K562 (cell line): ENCODE measurements around the gene ATP5ME. TPM values are rescaled to one million over a fixed set of nuclear protein-coding genes. Genes with fewer than 3 reads are reported as not detected.

Experiments
- ATAC-seq: fragments of 200-7000 bp; cut with Tn5 transposase; 3 replicates; pipeline ENCODE4 v1.9.1; 2020; ENCODE audit warnings: moderate library complexity
- BruUV-seq: library from RNA; stranded (reverse); fragments of 400-500 nt; replicated peaks from 2 replicates; lab custom pipeline; 2021; lab: Mats Ljungman, UMichigan
- CTCF ChIA-PET: fragments of 300-600 bp; formaldehyde crosslinking; extraction: SDS; loops from one replicate; lab custom pipeline; 2021; ENCODE audit warnings: low intra/inter-chr PET ratio; lab: Yijun Ruan, JAX
- POLR2A ChIA-PET: fragments of 300-600, 350-650 bp; sonication (Branson Sonifier 250); formaldehyde crosslinking; extraction: SDS; loops from one replicate; lab custom pipeline; 2021; ENCODE audit warnings: antibody characterized with exemption, inconsistent platforms; lab: Yijun Ruan, JAX
- DNase-seq, 4 experiments: peaks; one replicate each; pipeline versions ENCODE4 v3.0.0 to v3.0.0-alpha.2; 2011 to 2018; ENCODE audit warnings: low spot score in 3 of 4, mixed read lengths in 3 of 4; ENCODE audit errors: extremely low read depth in 1 of 4
- FAIRE-seq: peaks from 2 replicates; lab custom pipeline; 2011; peaks lifted over from hg19 to GRCh38; lab: Jason Lieb, UNC
- H2AFZ ChIP-seq: 2 replicates; pipeline ENCODE4 v1.6.0; 2011; ENCODE audit warnings: low read depth, low read length, control low read depth, inconsistent platforms
- H3K27ac ChIP-seq: fragments of 200-600 bp; 3 replicates; pipeline ENCODE4 v1.8.0; 2011; ENCODE audit warnings: low read depth, mild to moderate bottlenecking, control low read depth, inconsistent platforms, low read length, moderate library complexity, mixed read lengths; ENCODE audit errors: extremely low read depth
- H3K27me3 ChIP-seq, 2 experiments: fragments of 300-600 bp in 1 of 2; 2 replicates in 1 of 2; 3 replicates in 1 of 2; pipeline versions ENCODE4 v1.6.0 to v1.8.0; 2011; ENCODE audit warnings: inconsistent platforms in 2 of 2, low read length in 2 of 2, mild to moderate bottlenecking in 1 of 2, mixed read lengths in 1 of 2, moderate library complexity in 1 of 2; ENCODE audit not compliant: control insufficient read depth in 2 of 2, insufficient read depth in 2 of 2
- H3K36me3 ChIP-seq: fragments of 300-600 bp; 3 replicates; pipeline ENCODE4 v1.8.0; 2011; ENCODE audit warnings: mild to moderate bottlenecking, low read length, inconsistent platforms; ENCODE audit not compliant: control insufficient read depth, insufficient read depth
- H3K4me1 ChIP-seq, 2 experiments: fragments of 200-600 bp in 1 of 2; replicated peaks in 1 of 2; 2 replicates in 1 of 2; 3 replicates in 1 of 2; pipeline versions ENCODE4 v1.5.1 to v1.8.0; 2011; ENCODE audit warnings: inconsistent platforms in 2 of 2, low read length in 2 of 2, mild to moderate bottlenecking in 1 of 2, mixed read lengths in 1 of 2, moderate library complexity in 1 of 2; ENCODE audit not compliant: control insufficient read depth in 2 of 2, insufficient read depth in 2 of 2
- H3K4me2 ChIP-seq: 2 replicates; pipeline ENCODE4 v1.6.1; 2011; ENCODE audit warnings: low read length, control low read depth, inconsistent platforms, mixed read lengths; ENCODE audit not compliant: insufficient read depth
- H3K4me3 ChIP-seq: fragments of 200-600 bp; sonication (generic), shearing (Covaris generic); 2 replicates; pipeline ENCODE4 v1.5.1; 2016; ENCODE audit warnings: control low read depth, inconsistent platforms
- H3K79me2 ChIP-seq: fragments of 200-600 bp; 3 replicates; pipeline ENCODE4 v1.8.0; 2011; ENCODE audit warnings: low read length, inconsistent platforms; ENCODE audit not compliant: control insufficient read depth, insufficient read depth
- H3K9ac ChIP-seq, 2 experiments: 2 replicates each; pipeline versions ENCODE4 v1.6.0 to v1.6.1; 2011; ENCODE audit warnings: low read depth in 2 of 2, low read length in 2 of 2, control low read depth in 1 of 2, inconsistent platforms in 1 of 2, mild to moderate bottlenecking in 1 of 2, mixed read lengths in 1 of 2; ENCODE audit not compliant: insufficient read depth in 1 of 2
- H3K9me1 ChIP-seq: one replicate; pipeline ENCODE4 v1.6.0; 2011; ENCODE audit warnings: inconsistent platforms, mild to moderate bottlenecking, low read length, moderate library complexity; ENCODE audit not compliant: control insufficient read depth, insufficient read depth
- H3K9me3 ChIP-seq: replicated peaks from 2 replicates; pipeline ENCODE4 v1.5.1; 2011; ENCODE audit warnings: low read depth, low read length, inconsistent platforms; ENCODE audit not compliant: control insufficient read depth, insufficient read depth
- H4K20me1 ChIP-seq: replicated peaks from 2 replicates; pipeline ENCODE4 v1.6.1; 2011; ENCODE audit warnings: low read length, inconsistent platforms, mixed read lengths; ENCODE audit not compliant: control insufficient read depth, insufficient read depth
- BCOR ChIP-seq: fragments of 450-650 bp; IDR thresholded peaks from 2 replicates; pipeline ENCODE4 v1.6.1; 2016
- CBFA2T3 ChIP-seq: fragments of 450-650 bp; IDR thresholded peaks from 2 replicates; pipeline ENCODE4 v1.6.1; 2017
- CEBPB ChIP-seq: fragments of 450-650 bp; IDR thresholded peaks from 2 replicates; pipeline ENCODE4 v1.6.1; 2016; ENCODE audit warnings: missing genetic modification characterization, missing compliant biosample characterization
- FOXA1 ChIP-seq: fragments of 450-650 bp; IDR thresholded peaks from 2 replicates; pipeline ENCODE4 v1.6.1; 2016; ENCODE audit warnings: mild to moderate bottlenecking, borderline replicate concordance
- NRF1 ChIP-seq, 2 experiments: fragments of 450-650 bp; IDR thresholded peaks in 1 of 2; conservative IDR thresholded peaks in 1 of 2; 2 replicates each; pipeline ENCODE4 v1.6.1; 2014; ENCODE audit warnings: mild to moderate bottlenecking in 2 of 2
- POLR2G ChIP-seq: fragments of 200-400 bp; formaldehyde crosslinking; IDR thresholded peaks from 2 replicates; pipeline ENCODE4 v1.6.1; 2017; ENCODE audit warnings: low read depth, mild to moderate bottlenecking, antibody characterized with exemption, low read length, moderate library complexity
- RCOR1 ChIP-seq, 2 experiments: IDR thresholded peaks; 2 replicates each; pipeline ENCODE4 v1.6.1; 2012; ENCODE audit warnings: low read depth in 2 of 2, low read length in 2 of 2, borderline replicate concordance in 1 of 2, improper control_type of control experiment in 1 of 2
- RFX7 ChIP-seq: fragments of 250-450 bp; sonication (Bioruptor Pico); IDR thresholded peaks from 2 replicates; pipeline ENCODE4 v1.5.1; 2021; ENCODE audit warnings: mild to moderate bottlenecking
- ZFP30 ChIP-seq: fragments of 250-450 bp; sonication (Bioruptor Pico); IDR thresholded peaks from 2 replicates; pipeline ENCODE4 v1.8.0; 2022; ENCODE audit warnings: moderate library complexity, mild to moderate bottlenecking, inconsistent platforms, borderline replicate concordance
- ZNF639 ChIP-seq, 2 experiments: fragments of 200-800 bp in 1 of 2; sonication (Bioruptor generic) in 1 of 2; sonication (generic) in 1 of 2; formaldehyde crosslinking in 1 of 2; IDR thresholded peaks in 1 of 2; conservative IDR thresholded peaks in 1 of 2; 2 replicates each; pipeline versions ENCODE4 v1.5.0 to v1.6.1; 2016 to 2020; ENCODE audit warnings: missing compliant biosample characterization in 1 of 2, missing genetic modification characterization in 1 of 2, missing genetic modification reagents in 1 of 2
- ZSCAN32 ChIP-seq: fragments of 450-650 bp; formaldehyde crosslinking; IDR thresholded peaks from 2 replicates; pipeline ENCODE4 v1.4.0; 2020; ENCODE audit warnings: mild to moderate bottlenecking, moderate library complexity
- WGBS: fragments of 100-300 bp; shearing (Covaris generic); methylation state at CpG from one replicate; pipeline ENCODE4 v1.1.6; 2016; ENCODE audit warnings: low coverage, mixed read lengths; ENCODE audit not compliant: insufficient coverage; ENCODE audit errors: missing lambda C conversion rate; 5-methylcytosine and 5-hydroxymethylcytosine counted together
- in situ Hi-C: fragments of 300-500 bp; cut with MboI; formaldehyde crosslinking; loops from 4 replicates; pipeline ENCODE4 v1.15.0; 2018; ENCODE audit warnings: inconsistent platforms, mixed read lengths
- intact Hi-C: fragments of 100-400 bp; cut with micrococcal nuclease; formaldehyde crosslinking; loops from 2 replicates; pipeline ENCODE4 v1.14.2; 2022
- polyA plus RNA-seq, 8 experiments: library from polyadenylated mRNA; depleted of rRNA in 4 of 8; stranded (reverse) in 5 of 8; unstranded in 3 of 8; fragments of >200 nt; fragmentation: Nextera tagmentation in 2 of 8; fragmentation: Illumina TruSeq in 1 of 8; extraction: Ambion mirVana in 2 of 8; extraction: Trizol in 1 of 8; gene quantifications; 2 replicates each; pipeline versions ENCODE4 v1.2.1 to v1.2.3, GENCODE V29; 2011 to 2014; ENCODE audit warnings: inconsistent platforms in 1 of 8, missing spikeins in 1 of 8
- total RNA-seq, 7 experiments: library from RNA; depleted of rRNA in 6 of 7; stranded (reverse); fragments of >200 nt in 6 of 7; fragmentation: Illumina TruSeq in 2 of 7; extraction: Trizol in 2 of 7; gene quantifications; 2 replicates each; pipeline versions ENCODE4 v1.2.1 to v1.2.3, GENCODE V29; 2011 to 2021; ENCODE audit warnings: low replicate concordance in 1 of 7
- TF ChIP-seq, protein P1 (sequence below): fragments of 200-800 bp; sonication (Bioruptor generic); IDR thresholded peaks from 2 replicates; pipeline ENCODE4 v1.6.1; 2017; ENCODE audit warnings: missing genetic modification characterization, missing compliant biosample characterization
- TF ChIP-seq, protein P2 (sequence below): fragments of 250-450 bp; sonication (Bioruptor Pico); IDR thresholded peaks from 2 replicates; pipeline ENCODE4 v1.5.0; 2021; ENCODE audit warnings: mild to moderate bottlenecking, borderline replicate concordance

ATP5ME gene
- total and polyA plus RNA-seq, 9 of the 15 experiments (the other 6 are each of a cell fraction or from before 2014, with no cell fraction given) = 509 to 2,480 (median 887) TPM

DNA sequence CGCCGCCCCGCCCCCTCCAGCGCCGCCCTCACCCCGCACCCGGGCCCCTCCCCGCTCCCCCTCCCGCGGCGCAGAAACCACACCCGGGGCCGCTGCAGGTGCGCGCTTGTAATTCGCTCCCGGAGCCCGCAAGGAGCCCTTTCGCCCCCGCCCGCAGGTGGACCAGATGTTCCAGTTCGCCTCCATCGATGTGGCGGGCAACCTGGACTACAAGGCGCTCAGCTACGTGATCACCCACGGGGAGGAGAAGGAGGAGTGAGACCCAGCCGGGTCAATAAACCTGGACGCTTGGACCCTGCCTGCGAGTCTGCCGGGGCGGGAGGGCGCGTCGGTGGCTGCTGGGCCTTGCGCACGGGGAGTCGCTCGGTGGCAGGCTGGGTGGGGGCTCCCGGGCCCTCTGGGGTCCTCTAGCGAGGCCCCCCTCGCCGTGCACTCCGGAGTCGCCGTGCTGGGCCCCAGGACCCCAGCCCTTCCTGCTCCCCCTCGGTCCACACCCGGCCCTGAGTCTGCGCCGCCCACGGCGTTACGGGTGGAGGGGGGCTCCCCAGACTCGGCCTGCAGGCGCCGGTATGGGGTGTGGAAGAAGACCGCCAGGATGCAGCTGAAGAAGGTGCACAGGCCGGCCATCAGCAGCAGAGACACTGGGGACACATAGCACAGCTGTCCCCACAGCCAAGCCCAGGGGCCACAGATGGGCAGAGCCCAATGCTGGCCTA is 7.8 kb upstream of the ATP5ME start:
- BruUV-seq = no TSS peak
- POLR2A ChIA-PET = interaction anchor here (0.6 kb wide), 1 partner anchor 10 kb away, joined by 4 read pairs; no protein-coding TSS in a partner anchor
- Histone ChIP-seq H3K4me1 (peaks cover 16 to 94% of the 10 kb centered on the region in 2 experiments), H3K27me3 (no peaks in the 10 kb centered on the region), H3K4me3 (peak overlapping the region; percentile 36), H4K20me1 (0 out of 2 replicates have a peak, but pooled peaks cover 4% of the 10 kb centered on the region), H3K9me1 (no peaks in the 10 kb centered on the region), H3K27ac (no peak overlapping the region), H3K4me2 (peak overlapping the region; percentile 61), H3K9ac (peak overlapping the region in 1 of 2 experiments; percentile 85; a peak in 2 of 4 replicates), H3K9me3 (no peaks in the 10 kb centered on the region), H2AFZ (peak overlapping the region; percentile 80), H3K36me3 (no peaks in the 10 kb centered on the region), H3K79me2 (no peaks in the 10 kb centered on the region)
- ATAC-seq = peak; percentile 64
- WGBS = 5% methylated on average over 29 of the region's 58 CpGs
- intact Hi-C loops = loop anchor here (5.0 to 10.0 kb wide), 3 partner anchors 53 to 303 kb away; partner anchors contain the start of gene IDUA
- FAIRE-seq = no peak
- peak; percentile 79 to 94 (median 92) for DNase-seq
- CTCF ChIA-PET = no interaction called here
- in situ Hi-C loops = no loop called here
- no peak for TF ChIP-seq RFX7 (CRISPR knock-in tag)
- TF ChIP-seq, protein P1, sequence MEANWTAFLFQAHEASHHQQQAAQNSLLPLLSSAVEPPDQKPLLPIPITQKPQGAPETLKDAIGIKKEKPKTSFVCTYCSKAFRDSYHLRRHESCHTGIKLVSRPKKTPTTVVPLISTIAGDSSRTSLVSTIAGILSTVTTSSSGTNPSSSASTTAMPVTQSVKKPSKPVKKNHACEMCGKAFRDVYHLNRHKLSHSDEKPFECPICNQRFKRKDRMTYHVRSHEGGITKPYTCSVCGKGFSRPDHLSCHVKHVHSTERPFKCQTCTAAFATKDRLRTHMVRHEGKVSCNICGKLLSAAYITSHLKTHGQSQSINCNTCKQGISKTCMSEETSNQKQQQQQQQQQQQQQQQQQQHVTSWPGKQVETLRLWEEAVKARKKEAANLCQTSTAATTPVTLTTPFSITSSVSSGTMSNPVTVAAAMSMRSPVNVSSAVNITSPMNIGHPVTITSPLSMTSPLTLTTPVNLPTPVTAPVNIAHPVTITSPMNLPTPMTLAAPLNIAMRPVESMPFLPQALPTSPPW (CRISPR knock-in tag) = peak; percentile 89
- TF ChIP-seq, protein P2, sequence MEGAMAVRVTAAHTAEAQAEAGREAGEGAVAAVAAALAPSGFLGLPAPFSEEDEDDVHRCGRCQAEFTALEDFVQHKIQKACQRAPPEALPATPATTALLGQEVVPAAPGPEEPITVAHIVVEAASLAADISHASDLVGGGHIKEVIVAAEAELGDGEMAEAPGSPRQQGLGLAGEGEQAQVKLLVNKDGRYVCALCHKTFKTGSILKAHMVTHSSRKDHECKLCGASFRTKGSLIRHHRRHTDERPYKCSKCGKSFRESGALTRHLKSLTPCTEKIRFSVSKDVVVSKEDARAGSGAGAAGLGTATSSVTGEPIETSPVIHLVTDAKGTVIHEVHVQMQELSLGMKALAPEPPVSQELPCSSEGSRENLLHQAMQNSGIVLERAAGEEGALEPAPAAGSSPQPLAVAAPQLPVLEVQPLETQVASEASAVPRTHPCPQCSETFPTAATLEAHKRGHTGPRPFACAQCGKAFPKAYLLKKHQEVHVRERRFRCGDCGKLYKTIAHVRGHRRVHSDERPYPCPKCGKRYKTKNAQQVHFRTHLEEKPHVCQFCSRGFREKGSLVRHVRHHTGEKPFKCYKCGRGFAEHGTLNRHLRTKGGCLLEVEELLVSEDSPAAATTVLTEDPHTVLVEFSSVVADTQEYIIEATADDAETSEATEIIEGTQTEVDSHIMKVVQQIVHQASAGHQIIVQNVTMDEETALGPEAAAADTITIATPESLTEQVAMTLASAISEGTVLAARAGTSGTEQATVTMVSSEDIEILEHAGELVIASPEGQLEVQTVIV (CRISPR knock-in tag) = no peak
- TF ChIP-seq ZSCAN32 (CRISPR knock-in tag) = no peak
- TF ChIP-seq BCOR = 0 out of 2 replicates have a peak, but pooled peaks have one; percentile 28
- peak; percentile 58 for TF ChIP-seq POLR2G
- TF ChIP-seq RCOR1 (IDR thresholded peaks at IDR 0.05; ENCODE audit: borderline replicate concordance in 1 of 2, low read depth in 2 of 2, low read length in 2 of 2) = peak in 1 of 2 experiments; percentile 19; a peak in 1 of 4 replicates
- TF ChIP-seq ZNF639 (CRISPR knock-in tag; conservative IDR thresholded peaks at IDR 0.05 in 1 of 2, IDR thresholded peaks at IDR 0.05 in 1 of 2) = no peak
- 0 out of 2 replicates have a peak, but pooled peaks have one; percentile 20 for TF ChIP-seq CBFA2T3
- TF ChIP-seq NRF1 (conservative IDR thresholded peaks at IDR 0.05 in 1 of 2, IDR thresholded peaks at IDR 0.05 in 1 of 2) = peak; percentile 30 to 39; a peak in 2 of 4 replicates
- TF ChIP-seq FOXA1 = no peak
- TF ChIP-seq ZFP30 = no peak
- no peak for TF ChIP-seq CEBPB (tag)
